Activated CD4-positive, alpha-beta T cell treated with anti-CD3 and anti-CD28 coated beads, Interleukin-10, Interleukin-2, amounts not matched to agents 100 ng/mL and 50 ng/mL, durations not matched to agents 16 hours and 8 hours (primary cell): ENCODE results near the gene HADHA.

ENCODE experiments used
- DNase-seq: peaks from one replicate; pipeline ENCODE4 v3.0.0-alpha.2; 2020

Gene HADHA

GRCh38 chr2:26190369-26190768, 54.1 kb downstream of the HADHA start:
- no peak for DNase-seq

- no peak for DNase-seq
Observed at GRCh38 chr2:26189751-26190150, 54.7 kb downstream of the HADHA start.

GRCh38 chr2:26189123-26189522, 55.3 kb downstream of the HADHA start:
- DNase-seq: no peak

- DNase-seq: no peak
Observed at GRCh38 chr2:26187537-26188104, 56.8 kb downstream of the HADHA start.

GRCh38 chr2:26187114-26187513, 57.3 kb downstream of the HADHA start:
- no peak for DNase-seq

GRCh38 chr2:26185954-26186770, 58.3 kb downstream of the HADHA start:
- DNase-seq: no peak

GRCh38 chr2:26185304-26185928, 59.0 kb downstream of the HADHA start:
- no peak for DNase-seq

GRCh38 chr2:26184555-26185303, 59.7 kb downstream of the HADHA start:
- peak; percentile 89 for DNase-seq

- no peak for DNase-seq
Observed at GRCh38 chr2:26184121-26184520, 60.3 kb downstream of the HADHA start.

- DNase-seq: no peak
Observed at GRCh38 chr2:26182887-26183630, 61.4 kb downstream of the HADHA start.

GRCh38 chr2:26182441-26182840, 62.0 kb downstream of the HADHA start:
- DNase-seq: no peak

- no peak for DNase-seq
Observed at GRCh38 chr2:26179446-26179913, 65.0 kb downstream of the HADHA start.

- DNase-seq: peak; percentile 14
Observed at GRCh38 chr2:26178746-26179436, 65.5 kb downstream of the HADHA start.

GRCh38 chr2:26178246-26178645, 66.2 kb downstream of the HADHA start:
- DNase-seq: no peak

- no peak for DNase-seq
Observed at GRCh38 chr2:26177122-26177521, 67.3 kb downstream of the HADHA start.

GRCh38 chr2:26176279-26176615, 68.2 kb downstream of the HADHA start:
- DNase-seq: no peak

GRCh38 chr2:26175466-26176278, 68.8 kb downstream of the HADHA start:
- no peak for DNase-seq

- no peak for DNase-seq
Observed at GRCh38 chr2:26174691-26175465, 69.6 kb downstream of the HADHA start.

- no peak for DNase-seq
Observed at GRCh38 chr2:26173776-26174482, 70.5 kb downstream of the HADHA start.
